GM18867 (cell line): Measurements from ENCODE around the gene SERTAD1.
"Not testable (repeated sequence)": the region's sequence is repeated elsewhere in the genome, so short reads cannot be mapped to it uniquely, and the experiment has no call there.

Source experiments
- ATAC-seq: cut with Tn5 transposase; IDR thresholded peaks from one replicate; pipeline ENCODE4 v1.9.1; 2021; ENCODE audit warnings: mild to moderate bottlenecking, moderate library complexity; ENCODE audit not compliant: unreplicated experiment

SERTAD1 gene

GRCh38 chr19:40452016-40452415, 26.2 kb upstream of the SERTAD1 start:
- no peak for ATAC-seq

DNA sequence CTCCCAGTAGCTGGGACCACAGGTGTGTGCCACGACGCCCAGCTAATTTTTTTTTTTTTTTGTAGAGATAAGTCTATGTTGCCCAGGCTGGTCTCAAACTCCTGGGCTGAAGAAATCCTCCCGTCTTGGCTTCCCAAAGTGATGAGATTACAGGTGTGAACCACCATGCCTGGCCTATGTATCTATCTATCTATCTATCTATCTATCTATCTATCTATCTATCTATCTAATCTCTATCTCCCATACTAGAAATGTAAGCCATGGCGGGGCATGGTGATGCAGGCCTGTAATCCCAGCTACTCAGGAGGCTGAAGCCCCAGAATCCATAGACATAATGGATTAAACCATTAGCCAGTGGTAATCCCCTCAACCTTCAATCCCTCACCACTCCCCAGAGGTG, 24.9 kb upstream of the SERTAD1 start:
- ATAC-seq, result no peak

GRCh38 chr19:40449506-40449905, 23.7 kb upstream of the SERTAD1 start:
- ATAC-seq, result no peak

- no peak for ATAC-seq
These were observed 20.5 kb upstream of the SERTAD1 start for GRCh38 chr19:40446263-40446784.

DNA sequence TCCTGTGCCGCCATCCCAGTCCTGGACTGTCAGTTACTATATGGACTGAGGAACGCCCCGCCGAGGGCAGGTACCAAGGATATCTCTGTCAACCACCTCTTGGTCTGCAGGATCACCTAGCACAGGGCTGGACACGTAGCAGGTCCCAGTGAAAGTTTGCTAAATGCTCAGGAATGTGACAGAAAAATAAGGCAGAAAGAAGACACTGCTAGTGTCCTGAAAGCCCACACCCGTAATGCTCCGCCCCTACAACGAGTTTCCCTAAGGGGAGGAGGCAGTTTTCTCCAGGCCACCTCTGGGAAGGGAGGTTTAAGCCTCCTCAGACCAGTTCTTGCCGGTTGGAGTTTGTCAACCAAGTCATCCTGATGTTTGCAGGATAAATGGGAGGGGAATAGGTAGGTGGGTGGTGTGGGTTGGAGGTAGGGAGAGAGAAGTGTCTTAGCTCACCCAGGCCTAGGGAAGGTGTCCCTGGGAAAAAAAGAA, 20.0 kb upstream of the SERTAD1 start:
- no peak for ATAC-seq

GRCh38 chr19:40444825-40445312, 19.1 kb upstream of the SERTAD1 start:
- no peak for ATAC-seq

GRCh38 chr19:40444000-40444824, 18.4 kb upstream of the SERTAD1 start, which contains the start of gene SERTAD3:
SERTAD3 (minus strand) TSS chr19:40444335; CDS start chr19:40442080, 2,255 bp downstream.
- peak; percentile 67 for ATAC-seq

- peak; percentile 67 for ATAC-seq
These were observed 17.6 kb upstream of the SERTAD1 start for GRCh38 chr19:40443131-40443999.

DNA sequence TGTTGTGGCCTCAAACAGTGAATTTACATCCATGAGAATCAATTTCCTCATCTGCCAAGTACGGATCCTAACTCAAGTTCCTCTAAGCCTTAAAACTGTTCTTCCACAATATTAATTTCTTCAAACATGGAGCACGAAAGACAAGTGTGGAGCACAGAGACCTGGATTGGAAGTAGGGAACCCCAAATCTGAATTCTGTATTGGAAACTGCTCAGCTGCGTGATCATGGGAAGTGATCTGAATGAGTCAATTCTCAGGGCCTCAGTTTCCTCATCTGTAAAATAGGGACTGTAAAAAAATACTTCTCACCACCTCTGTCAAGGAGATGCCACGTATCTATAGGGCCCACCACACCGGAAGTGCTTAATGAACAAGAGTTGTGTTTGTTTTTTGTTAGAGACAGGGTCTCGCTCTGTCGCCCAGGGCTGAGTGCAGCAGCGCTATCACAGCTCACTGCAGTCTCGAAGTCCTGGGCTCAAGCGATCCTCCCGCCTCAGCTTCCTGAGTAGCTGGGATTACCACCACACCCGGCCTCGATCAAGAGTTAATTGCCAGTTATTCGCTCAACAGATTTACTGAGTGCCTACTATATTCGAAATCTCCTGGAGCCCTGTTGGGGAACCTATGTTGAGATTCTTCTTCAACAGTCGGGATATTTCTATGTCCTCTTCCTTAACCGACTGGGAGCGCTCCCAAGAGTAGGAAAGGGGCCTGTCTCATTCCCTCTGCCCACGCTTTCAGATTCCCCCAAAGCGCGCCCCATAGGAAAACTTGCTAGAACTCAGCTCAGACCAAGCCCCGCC, 16.7 kb upstream of the SERTAD1 start:
- ATAC-seq, result no peak

DNA sequence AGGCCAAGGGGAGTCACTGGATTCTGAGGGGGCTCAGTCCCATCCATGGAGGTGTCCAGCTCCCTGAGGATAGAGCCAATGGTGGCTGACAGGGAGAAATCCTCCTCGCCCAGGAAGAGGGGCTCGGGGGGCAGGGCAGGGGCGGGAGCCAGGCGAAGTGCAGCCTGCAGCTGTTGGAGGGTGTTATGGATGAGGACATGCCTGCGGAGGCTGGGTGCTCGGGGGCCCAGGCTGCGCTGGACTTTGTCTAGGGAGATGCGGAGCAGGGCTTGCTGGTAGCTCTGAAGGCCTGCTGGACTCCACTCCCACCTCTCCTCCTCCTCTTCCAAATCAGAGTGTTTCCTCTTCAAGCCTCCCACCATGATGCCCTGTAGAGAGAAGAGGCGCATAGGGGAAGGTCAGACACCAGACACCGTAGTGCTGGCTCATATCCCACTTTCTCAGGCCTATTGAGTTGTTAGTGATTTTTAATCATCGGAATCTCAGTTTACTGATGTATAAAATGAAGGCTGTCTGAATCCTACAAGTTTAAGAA, 16.0 kb upstream of the SERTAD1 start:
- ATAC-seq, result no peak

- no peak for ATAC-seq
These were observed 12.5 kb upstream of the SERTAD1 start for GRCh38 chr19:40438284-40438683.

- peak; percentile 58 for ATAC-seq
These were observed 7.8 kb upstream of the SERTAD1 start for GRCh38 chr19:40433391-40434216.

DNA sequence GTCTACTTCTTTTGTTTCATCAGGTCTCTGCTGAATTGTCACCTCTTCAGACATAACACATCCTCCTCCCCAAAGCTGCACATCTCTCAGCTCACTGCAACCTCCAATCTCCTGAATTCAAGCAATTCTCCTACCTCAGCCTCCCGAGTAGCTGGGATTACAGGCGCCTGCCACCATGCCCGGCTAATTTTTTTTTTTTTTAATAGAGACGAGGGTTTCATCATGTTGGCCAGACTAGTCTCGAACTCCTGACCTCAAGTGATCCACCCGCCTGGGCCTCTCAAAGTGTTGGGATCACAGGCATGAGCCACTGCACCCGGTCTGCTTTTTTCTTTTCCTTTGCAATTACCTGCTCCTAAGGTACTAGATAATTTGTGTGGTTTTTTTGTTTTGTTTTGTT, 7.0 kb upstream of the SERTAD1 start:
- not testable (repeated sequence) for ATAC-seq

DNA sequence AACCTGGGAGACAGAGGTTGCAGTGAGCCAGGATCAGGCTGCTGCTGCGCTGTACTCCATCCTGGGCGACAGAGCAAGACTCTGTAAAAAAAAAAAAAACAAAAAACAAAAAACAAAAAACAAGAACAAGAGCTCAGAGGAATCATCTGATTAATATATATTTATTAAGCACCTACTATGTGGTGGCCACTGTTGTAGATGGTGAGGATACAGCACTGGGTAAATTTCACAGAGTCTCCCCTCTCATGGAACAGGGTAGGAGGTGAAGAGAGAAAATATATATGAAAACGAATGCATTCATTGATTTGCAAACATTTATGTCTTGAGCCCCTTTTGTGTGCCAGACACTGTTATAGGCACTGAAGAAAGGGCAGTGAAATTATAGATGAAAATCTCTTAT, 5.9 kb upstream of the SERTAD1 start:
- no peak for ATAC-seq

- not testable (repeated sequence) for ATAC-seq
These were observed 4.5 kb upstream of the SERTAD1 start for GRCh38 chr19:40430242-40430641.

DNA sequence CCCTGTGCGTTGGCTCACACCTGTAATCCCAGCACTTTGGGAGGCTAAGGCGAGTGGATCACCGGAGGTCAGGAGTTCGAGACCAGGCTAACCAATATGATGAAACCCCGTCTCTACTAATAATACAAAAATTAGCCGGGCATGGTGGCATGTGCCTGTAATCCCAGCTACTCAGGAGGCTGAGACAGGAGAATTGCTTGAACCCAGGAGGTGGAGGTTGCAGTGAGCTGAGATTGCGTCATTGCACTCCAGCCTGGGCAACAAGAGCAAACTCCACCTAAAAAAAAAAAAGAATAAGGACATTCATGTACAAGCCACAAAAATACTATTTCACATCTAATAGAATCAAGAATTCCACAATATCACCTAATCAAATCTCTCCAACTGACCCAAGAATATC, 2.4 kb upstream of the SERTAD1 start:
- ATAC-seq, result not testable (repeated sequence)

- ATAC-seq, result no peak
These were observed 949 bp downstream of the SERTAD1 start for GRCh38 chr19:40424637-40425449.

DNA sequence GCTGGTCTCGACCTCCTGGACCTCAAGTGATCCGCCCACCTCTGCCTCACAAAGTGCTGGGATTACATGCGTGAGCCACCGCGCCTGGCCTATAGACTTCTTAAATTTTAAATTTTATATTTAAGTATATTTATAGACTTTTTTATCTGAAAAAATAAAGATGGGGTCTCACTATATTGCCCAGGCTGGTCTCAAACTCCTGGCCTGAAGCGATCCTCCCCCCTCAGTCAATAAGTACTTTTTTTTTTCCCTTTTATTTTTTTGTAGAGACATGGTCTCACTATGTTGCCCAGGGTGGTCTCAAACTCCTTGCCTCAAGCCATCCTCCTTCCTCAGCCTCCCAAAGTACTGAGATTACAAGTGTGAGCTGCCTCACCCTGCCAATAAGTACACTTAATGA, 1.9 kb downstream of the SERTAD1 start:
- ATAC-seq, result no peak
